Posterior vena cava (tissue), 2 donors: ENCODE results near the gene PRKRA. TPM values are rescaled to one million over a fixed set of nuclear protein-coding genes. Genes with fewer than 3 reads are reported as not detected.

Experiments
- DNase-seq: peaks from one replicate; pipeline ENCODE4 v3.0.0-alpha.2; 2020; ENCODE audit warnings: low spot score
- intact Hi-C, 2 donors: fragments of 100-400 bp; cut with DNase I; formaldehyde crosslinking; loops; one replicate each; pipeline versions ENCODE4 v1.14.1 to v1.14.2; 2022 to 2023
- long read RNA-seq, 2 donors: library from polyadenylated mRNA; unstranded; transcript quantifications; one replicate each; pipeline ENCODE4 v2.0.0, GENCODE V29; 2020 to 2021
- total RNA-seq, 2 donors: library from RNA; stranded (reverse); fragmentation: NEBNext Ultra II Directional; extraction: Animal tissue kit (Norgen Biotek cat#: 25700); gene quantifications; one replicate each; pipeline ENCODE4 v1.2.1, GENCODE V29; 2021
- donor health status: DM: yes; HTN: yes; CAD: no.
- donor health status: DM: yes; HTN: yes; CAD: no.

Gene PRKRA
- 10 to 100 TPM; 51.0 to 58.9 TPM for total RNA-seq
- long read RNA-seq, donor 1, transcript PRKRA-201 (8 exons, 1,826 nt): major isoform, 39 of 43 reads
- long read RNA-seq, donor 1, partial matches to known transcripts: 1 of 43 reads
- long read RNA-seq, donor 1, other reads (novel, unspliced or antisense): 3 of 43 reads
- long read RNA-seq, donor 2, transcript PRKRA-202 (9 exons, 1,616 nt): minor isoform, 8 of 296 reads
- long read RNA-seq, donor 2, transcript PRKRA-201 (8 exons, 1,826 nt): major isoform, 260 of 296 reads
- long read RNA-seq, donor 2, partial matches to known transcripts: 3 of 296 reads
- long read RNA-seq, donor 2, other reads (novel, unspliced or antisense): 20 of 296 reads

DNA sequence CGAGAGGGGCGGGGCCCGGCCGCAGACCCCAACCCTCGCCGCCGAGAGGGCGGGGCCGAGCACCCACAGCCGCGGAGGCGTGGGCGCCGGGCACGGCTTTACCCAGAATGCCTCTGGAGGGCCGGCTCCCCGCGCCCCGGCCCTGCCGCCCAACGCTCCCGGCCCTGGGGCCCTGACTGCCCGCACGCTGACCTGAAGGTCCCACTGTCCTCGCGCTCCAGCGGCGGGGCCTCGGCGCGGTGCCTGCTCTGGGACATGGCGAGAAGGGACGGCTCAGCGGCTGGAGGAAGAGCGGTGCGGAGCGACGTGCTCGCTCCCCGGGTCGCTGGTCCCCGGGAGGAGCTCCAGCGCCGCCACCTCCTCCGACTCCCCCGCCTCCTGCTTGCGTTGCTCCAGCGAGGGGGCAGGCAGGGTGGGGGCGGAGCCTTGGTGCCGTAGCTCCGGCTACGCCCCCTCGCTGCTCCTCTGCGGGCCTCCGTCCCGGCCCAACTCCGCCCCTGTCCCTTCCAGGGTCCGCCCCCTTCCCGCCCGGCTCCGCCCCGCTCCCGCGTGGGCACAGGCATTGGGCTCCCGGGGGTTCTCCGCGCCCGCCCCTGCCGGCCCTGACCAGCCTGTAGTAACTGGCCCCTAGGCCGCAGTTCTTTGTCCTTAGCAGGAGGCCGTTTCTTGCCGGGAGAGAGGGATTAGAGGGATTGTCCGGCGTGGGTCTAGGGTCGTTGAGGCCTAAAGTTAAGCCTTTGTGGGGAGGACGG, at the start of gene PRKRA, which contains the start of gene PJVK:
PRKRA (minus strand) TSS at position 402 of the 752 bp plus-strand sequence; CDS start at position 257, 145 bp downstream.
PJVK (plus strand) TSS at position 605 of the 752 bp plus-strand sequence. CDS start 2,032 bp downstream, outside the sequence.
- intact Hi-C loops: no loop called here
- peak; percentile 100 for DNase-seq

DNA sequence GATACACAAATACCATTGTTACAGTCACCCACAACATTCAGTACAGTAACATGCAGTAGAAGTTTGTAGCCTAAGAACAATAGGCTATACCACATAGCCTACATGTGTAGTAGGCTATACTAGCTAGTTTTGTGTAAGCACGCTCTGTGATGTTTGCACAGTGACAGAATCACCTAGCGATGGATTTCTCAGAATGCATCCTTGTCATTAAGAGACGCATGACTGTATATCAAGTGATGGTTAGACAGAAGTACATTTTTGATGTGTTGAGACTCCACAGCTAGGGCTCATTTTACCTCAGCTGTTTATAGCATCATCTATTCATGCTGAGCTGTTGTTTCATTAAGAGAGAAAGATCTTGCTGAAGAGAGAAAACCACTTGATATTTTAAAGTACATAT, 48.7 kb upstream of the PRKRA start:
- intact Hi-C loops: no loop called here
- no peak for DNase-seq

DNA sequence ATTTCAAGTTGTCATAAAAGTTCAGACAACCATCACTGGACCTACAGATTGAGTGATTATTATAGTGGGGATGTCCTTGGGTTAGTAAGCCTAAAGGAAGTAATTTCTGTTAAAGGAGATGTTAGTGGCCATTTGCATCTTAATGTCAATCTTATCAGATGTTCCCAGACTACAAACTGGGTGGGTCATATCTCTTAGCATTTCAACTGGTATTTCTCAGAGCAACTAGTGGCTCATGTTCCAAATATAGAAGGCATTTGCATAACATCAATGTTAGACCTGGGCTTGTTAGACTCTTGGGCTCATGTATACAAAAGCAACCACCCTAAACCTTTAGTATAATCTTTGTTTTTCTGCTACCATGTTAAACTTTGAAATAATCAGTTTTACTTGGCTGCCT, 47.2 kb upstream of the PRKRA start:
- intact Hi-C loops: no loop called here
- no peak for DNase-seq

DNA sequence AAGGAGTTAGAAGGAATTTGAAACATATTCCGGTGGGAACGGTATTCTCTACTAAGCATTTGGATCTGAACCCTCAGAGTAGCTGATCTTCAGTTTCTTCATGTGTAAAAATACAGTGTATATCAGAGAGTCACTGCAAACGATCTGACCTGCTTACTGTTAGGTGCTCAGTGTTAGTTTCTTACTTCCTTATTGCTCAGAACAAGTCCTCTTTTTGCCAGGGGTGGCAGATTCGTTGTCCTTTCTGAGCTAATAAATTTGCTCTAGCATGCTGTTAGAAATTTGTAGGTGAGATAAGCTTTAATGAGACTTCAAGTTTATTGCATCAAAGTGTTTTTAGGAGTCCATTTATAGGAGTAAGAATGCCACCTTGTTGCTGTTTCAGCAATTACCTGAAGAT, 45.1 kb upstream of the PRKRA start:
- intact Hi-C loops: no loop called here
- no peak for DNase-seq

DNA sequence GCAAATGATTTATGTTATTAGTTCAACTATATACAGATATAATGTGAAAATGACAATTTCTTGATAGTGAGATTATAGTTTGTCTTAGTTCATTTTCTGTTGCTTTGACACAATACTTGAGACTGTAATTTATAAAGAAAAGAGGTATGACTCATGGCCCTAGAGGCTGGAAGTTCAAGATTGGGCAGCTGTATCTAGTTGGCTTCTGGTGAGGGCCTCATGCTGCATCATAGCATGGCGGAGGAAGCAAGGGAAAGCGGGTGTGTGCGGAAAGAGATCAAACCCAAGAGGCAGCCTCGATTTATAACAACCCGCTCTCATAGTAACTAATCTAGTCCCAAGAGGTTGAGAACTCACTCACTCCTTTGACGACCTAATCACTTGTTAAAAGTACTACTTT, 40.6 kb upstream of the PRKRA start:
- DNase-seq: no peak
- intact Hi-C loops: no loop called here

DNA sequence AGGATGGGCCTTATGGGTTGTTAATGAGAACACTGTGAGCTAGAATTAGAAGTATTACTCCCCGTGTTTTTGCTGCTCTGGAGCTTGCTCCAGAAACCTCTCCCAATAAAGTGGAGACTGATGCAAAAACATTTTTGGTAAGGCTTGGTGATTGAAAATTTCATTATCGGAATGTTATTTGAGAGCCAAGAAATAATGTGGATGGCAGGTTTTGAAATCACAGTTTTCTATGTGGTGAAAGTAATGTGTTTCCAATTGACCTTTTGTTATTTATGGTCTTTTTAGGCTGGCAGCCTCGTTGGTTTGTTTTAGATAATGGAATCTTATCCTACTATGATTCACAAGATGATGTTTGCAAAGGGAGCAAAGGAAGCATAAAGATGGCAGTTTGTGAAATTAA, 34.4 kb upstream of the PRKRA start:
- intact Hi-C loops: no loop called here
- no peak for DNase-seq

DNA sequence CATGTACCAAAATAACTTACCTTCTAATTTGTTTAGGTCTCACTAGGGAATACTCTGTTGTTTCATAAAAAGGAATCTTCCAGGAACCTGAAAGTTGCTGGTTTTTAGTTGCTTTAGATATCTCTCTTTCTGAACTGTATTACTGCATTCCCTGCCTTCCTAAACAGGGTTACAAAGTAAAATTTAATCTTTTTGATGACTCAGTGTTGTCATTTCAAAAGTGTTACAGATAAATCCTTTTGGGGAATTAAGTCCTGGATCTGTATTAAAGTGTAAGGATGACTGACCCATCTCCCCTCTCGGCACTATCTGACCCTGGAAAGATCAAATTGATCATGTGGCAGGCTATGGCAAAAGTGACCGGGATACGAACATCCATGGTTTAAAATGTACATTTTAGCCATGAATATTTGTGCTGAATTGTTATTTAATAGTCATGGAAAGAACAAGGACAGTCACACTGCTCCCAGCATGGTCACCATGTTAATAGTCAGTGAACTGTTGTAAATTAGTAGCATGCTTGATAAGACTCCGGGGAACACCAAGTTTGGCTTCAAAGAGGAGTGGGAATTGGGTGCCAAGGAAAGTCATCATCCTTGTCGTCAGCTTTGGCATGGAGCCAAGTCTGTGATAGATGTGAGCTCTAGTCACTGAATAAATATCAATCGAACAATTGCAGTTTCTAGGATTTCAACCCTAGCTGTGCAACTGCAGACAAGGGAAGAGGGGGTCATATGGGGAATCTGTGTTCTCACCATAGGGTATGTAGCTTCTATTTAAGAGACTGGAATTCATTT, 33.5 kb upstream of the PRKRA start:
- intact Hi-C loops: no loop called here
- no peak for DNase-seq

DNA sequence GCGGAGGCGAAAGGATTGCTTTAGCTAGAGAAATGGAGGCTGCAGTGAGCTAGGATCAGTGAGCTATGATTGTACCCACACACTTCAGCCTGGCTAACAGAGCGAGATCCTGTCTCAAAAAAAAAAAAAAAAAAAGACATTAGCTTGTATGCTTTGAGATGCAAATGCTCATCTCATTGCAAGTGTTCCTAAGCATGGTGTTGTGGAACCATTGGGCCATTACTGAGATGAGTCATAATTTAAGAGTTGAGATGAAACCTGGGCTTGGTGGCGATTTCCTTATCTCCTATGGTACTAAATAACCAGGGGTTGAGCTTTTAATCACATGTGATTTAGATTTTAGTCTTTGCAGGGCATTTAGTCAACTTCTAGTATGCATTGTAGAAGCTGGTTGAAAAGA, 31.5 kb upstream of the PRKRA start:
- intact Hi-C loops: no loop called here

DNA sequence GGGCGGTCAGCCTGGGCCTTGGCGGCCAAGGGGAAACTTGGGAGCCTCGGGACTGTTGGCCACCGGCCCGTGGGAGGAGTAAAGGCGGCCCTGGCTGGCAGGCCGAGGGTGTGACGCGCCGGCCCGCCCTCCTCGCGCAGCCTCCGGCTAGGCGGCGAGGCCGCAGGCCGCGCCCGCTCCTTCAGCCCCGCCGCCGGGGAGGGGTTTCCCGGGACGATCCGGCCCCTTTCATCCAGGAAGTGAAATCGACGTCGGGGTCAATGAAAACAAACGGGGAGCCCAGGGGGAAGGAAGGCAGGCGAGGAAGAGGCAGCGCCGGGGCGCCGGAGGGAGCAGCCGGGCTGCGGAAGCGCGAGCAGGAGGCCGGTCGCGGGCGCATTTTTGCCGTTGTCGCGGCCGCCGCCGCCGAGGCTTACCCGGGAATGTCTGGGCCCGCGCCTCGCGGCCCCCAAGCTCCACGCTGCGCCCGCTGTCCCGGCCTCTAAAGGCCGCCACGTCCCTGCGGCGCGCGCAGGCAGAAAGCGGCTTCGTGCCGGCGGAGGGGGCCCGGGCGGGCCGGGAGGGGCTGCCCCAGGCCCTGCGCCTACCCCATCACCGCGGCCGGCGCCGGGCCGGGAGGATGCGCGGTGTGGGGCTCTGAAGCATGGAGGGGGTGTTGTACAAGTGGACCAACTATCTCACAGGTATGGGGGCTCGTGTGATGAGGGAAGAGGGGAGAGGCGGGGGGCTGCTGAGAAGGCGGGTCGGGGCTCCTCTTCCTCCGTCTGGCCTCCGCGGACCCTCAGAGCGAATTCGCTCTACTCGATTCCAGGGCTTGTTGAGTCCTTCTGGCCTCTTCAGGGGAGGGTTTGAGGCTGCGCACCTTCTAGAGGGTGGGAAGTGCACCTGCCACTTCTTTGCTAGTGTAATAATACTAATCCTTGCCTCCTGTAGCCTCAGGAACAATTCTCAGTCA, 29.5 kb upstream of the PRKRA start, which contains the start of gene PLEKHA3:
PLEKHA3 (plus strand) TSS at position 231 of the 955 bp plus-strand sequence; CDS start at position 644, 413 bp downstream.
- DNase-seq: peak; percentile 99
- intact Hi-C loops: no loop called here

More for the DNA sequence above, 31.5 kb upstream of the PRKRA start:
- DNase-seq: no peak

DNA sequence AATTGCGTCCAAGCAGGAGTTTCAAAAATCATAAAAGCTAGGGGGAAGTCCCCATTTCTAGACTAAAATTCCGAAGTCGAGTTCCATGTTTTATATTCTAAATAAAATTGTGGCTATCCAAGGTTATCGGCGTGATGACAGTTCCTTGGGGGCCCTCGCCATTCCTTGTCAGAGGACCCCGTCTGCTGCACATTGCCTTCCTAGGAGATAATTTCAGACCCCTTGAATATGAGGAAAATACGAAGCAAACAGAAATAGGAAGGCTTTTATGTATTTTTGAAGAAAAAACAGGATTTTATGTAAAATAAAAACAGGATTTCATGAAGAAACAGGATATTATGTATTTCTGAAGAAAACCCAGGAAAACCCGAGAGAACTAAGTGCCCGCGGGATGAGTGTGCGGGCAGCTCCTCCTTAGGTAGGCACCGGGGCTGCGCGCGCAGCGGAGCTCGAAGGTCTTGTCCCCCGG, 28.8 kb upstream of the PRKRA start:
- no peak for DNase-seq

DNA sequence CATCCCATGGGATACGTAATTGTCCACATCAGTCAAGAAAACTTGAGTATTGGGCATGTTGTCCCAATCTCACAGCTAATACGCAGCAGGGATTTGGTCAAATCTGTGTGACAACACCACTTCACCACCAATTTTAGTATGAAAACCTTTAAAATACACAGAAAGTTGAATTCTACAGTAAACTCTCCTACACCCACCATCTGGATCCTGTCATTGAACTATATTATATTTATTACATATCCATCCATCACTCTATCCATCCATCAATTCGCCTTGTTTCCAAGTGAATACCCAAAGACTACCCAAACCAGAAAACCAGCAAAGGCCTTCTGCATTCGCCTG, 28.3 kb upstream of the PRKRA start:
- no peak for DNase-seq
- intact Hi-C loops: loop anchor here in 1 of 2 donors (2.0 kb wide), 1 partner anchor 24 kb away; no protein-coding TSS in a partner anchor

More for the DNA sequence above, 28.8 kb upstream of the PRKRA start:
- intact Hi-C loops: loop anchor here in 1 of 2 donors (2.0 kb wide), 1 partner anchor 25 kb away; no protein-coding TSS in a partner anchor

DNA sequence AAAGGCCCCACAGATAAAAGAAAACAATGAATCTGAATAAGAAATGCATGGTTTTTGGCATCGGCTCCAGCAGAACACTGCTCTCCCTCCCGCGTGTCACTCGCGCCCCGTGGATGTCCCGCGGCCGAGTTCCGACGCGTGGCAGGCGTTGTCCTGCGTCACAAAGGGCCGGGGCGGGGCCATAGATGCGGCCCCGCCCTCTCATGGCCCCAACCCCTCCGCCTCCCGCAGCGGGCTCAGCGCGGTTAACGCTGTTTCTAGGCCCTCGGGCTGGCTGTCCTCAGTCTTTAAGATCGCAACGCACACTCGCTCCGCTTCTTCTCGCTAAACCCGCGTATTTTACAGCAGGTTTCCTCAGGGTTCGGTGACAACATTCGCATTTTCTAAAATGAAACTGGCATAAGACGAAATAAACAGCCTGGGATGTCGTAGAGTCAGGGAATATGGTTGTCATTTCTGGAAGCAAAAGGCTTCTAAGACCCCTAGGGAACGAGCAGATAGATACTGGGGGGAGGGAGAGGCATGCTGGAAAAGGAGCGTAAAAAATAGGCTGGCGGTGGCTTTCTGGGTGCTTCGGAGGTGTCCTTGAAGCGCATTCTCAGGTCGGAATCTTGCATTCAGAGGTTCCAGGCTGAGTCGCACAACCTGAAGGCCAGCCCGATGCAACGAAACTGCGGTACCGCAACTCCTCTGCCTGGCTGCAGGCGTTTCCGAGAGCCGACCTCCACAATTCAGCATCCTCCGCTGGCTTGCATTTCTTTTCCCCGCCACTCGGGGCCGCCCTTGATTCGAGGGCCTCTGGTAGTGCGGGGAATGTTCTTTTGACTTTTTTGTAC, 27.7 kb upstream of the PRKRA start, which contains the start of gene FKBP7:
FKBP7 (minus strand) TSS at position 162 of the 836 bp plus-strand sequence; CDS start at position 61, 101 bp downstream.
- DNase-seq: peak; percentile 97
- intact Hi-C loops: loop anchor here in 1 of 2 donors (2.0 kb wide), 1 partner anchor 24 kb away; no protein-coding TSS in a partner anchor

DNA sequence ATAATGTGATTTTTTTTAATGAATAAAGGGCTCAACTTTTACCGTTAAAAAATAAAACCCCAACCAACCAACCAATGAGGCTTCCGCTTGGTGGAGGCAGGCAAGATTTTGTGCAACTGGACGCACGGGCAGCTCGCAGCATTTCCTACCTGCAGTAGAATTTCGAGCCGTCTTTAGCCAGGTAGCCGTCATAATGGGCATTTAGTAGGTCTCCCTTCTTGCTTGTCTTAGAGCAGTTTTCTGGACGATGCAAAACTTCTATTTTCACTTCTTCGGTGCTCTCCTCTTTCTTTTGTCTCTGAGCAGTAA, 27.1 kb upstream of the PRKRA start:
- DNase-seq: no peak
- intact Hi-C loops: loop anchor here in 1 of 2 donors (2.0 kb wide), 1 partner anchor 23 kb away; no protein-coding TSS in a partner anchor

DNA sequence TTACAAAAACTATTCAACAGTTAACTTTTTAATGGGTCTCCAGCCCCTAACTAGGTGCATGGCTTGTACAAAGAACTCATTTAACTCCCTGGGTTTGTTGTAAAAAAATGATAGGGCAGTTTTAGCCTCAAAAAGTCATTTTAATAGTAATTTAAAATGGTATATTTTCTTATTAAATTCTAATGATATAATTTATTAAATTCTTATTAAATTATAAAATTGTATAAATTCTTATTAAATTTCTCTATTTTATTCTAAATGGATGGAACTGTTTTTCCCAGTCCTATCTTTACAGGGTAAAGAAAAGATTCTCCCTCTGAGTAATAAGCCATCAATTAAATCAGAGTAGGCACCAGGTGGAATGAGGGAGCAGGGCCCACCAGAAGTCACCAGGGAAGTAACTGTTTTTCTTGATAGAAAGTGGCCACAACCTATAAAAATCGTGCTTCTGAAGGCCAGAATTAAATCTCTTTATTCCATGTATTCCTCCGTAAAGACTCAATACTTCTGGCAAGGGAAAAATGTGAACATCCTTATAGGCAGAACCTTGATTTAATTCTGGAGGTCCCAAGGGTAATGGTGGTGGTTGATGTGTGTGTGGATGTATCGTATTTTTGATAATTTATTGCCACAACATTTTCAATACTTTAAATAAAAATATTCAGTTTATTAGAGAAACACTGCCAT, 26.6 kb upstream of the PRKRA start:
- intact Hi-C loops: loop anchor here in 1 of 2 donors (2.0 kb wide), 1 partner anchor 23 kb away; no protein-coding TSS in a partner anchor
- no peak for DNase-seq

DNA sequence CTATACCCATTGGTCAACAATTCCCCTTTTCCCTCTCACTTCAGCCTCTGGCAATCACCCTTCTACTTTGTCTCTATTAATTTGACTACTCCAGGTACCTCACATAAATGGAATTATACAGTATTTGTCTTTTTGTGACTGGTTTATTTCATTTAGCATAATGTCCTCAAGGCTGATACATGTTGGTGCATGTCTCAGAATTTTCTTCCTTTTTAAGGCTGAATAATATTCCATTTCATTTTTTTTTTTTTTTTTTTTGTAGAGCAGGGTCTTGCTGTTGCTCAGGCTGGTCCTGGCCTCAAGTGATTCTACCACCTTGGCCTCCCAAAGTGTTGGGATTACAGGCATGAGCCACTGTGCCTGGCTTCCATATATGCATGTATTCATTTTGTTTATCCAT, 25.5 kb upstream of the PRKRA start:
- intact Hi-C loops: no loop called here
- DNase-seq: no peak

DNA sequence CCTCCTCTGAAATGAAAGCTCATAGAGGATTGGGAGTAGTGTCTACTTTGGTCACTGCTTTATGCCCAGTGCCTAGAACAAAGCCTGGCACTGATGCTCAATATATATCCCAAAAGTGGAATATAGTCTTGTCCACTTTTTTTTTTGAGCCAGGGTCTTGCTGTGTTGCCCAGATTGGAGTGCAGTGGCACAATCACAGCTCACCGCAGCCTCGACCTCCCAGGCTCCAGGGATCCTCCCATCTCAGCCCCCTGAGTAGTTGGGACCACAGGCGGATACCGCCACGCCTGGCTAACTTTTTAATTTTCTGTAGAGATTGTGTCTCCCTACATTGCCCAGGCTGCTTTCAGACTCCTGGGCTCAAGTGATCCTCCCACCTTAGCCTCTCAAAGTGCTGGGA, 23.6 kb upstream of the PRKRA start:
- intact Hi-C loops: no loop called here

DNA sequence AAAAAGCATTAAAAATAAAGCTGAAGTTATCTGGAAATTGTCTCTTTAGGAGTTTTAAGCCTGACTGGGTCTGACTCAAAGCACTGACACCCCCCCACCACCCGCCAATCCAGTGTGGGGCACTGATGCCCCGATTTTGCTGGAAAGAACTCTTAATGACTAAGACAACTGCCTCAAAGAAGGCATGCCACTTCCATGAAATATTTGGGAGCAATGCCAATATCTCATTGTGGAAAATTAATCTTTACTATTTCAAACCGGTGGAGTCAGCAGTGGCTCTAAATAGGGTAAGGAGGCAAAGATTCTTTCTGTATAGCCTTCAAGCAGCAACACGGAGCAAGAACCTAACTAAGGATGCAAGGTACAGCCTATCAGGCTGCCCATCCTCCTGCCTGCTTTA, 23.0 kb upstream of the PRKRA start:
- no peak for DNase-seq
- intact Hi-C loops: no loop called here

More for the DNA sequence above, 23.6 kb upstream of the PRKRA start:
- no peak for DNase-seq
